Measurements from ENCODE around the gene CHTF18.
"Not testable (repeated sequence)": the region's sequence is repeated elsewhere in the genome, so short reads cannot be mapped to it uniquely, and the experiment has no call there.

CHTF18 gene

GRCh38 chr16:788399-789126, at the start of gene CHTF18:
TSS of gene CHTF18 (plus strand) at chr16:788620. CDS start at chr16:788685, 65 bp downstream.
- in situ Hi-C loops (cut with HindIII; ENCODE audit: low pct_unique_long_range_greater_than_20kb, low sequenced_read_pairs), result no loop called here
- no peak for TF ChIP-seq JUND (IDR thresholded peaks at IDR 0.05; ENCODE audit: low read depth)
- peak; percentile 96 to 99 for DNase-seq (ENCODE audit: low read depth in 1 of 2, low spot score in 1 of 2)

- DNase-seq (ENCODE audit: low read depth in 1 of 2, low spot score in 1 of 2), result no peak
- TF ChIP-seq JUND (IDR thresholded peaks at IDR 0.05; ENCODE audit: low read depth), result no peak
- in situ Hi-C loops (cut with HindIII; ENCODE audit: low pct_unique_long_range_greater_than_20kb, low sequenced_read_pairs), result no loop called here
Measured at GRCh38 chr16:739560-740458, 48.6 kb upstream of the CHTF18 start.

GRCh38 chr16:740459-740763, 48.0 kb upstream of the CHTF18 start:
- in situ Hi-C loops (cut with HindIII; ENCODE audit: low pct_unique_long_range_greater_than_20kb, low sequenced_read_pairs), result no loop called here
- TF ChIP-seq JUND (IDR thresholded peaks at IDR 0.05; ENCODE audit: low read depth), result no peak
- DNase-seq (ENCODE audit: low read depth in 1 of 2, low spot score in 1 of 2), result no peak

- in situ Hi-C loops (cut with HindIII; ENCODE audit: low pct_unique_long_range_greater_than_20kb, low sequenced_read_pairs), result no loop called here
- TF ChIP-seq JUND (IDR thresholded peaks at IDR 0.05; ENCODE audit: low read depth), result no peak
- peak; percentile 92 to 95 for DNase-seq (ENCODE audit: low read depth in 1 of 2, low spot score in 1 of 2)
Measured at GRCh38 chr16:740764-741505, 47.5 kb upstream of the CHTF18 start, which contains the start of gene CIAO3. TSS of gene CIAO3 (minus strand) at chr16:740997. CDS start at chr16:740985, 12 bp downstream.

- in situ Hi-C loops (cut with HindIII; ENCODE audit: low pct_unique_long_range_greater_than_20kb, low sequenced_read_pairs), result no loop called here
Measured at GRCh38 chr16:741986-742629, 46.3 kb upstream of the CHTF18 start.

GRCh38 chr16:742894-743293, 45.5 kb upstream of the CHTF18 start:
- in situ Hi-C loops (cut with HindIII; ENCODE audit: low pct_unique_long_range_greater_than_20kb, low sequenced_read_pairs); DNase-seq (ENCODE audit: low read depth in 1 of 2, low spot score in 1 of 2): not testable (repeated sequence)

More at GRCh38 chr16:741986-742629, 46.3 kb upstream of the CHTF18 start:
- no peak for DNase-seq (ENCODE audit: low read depth in 1 of 2, low spot score in 1 of 2)
- no peak for TF ChIP-seq JUND (IDR thresholded peaks at IDR 0.05; ENCODE audit: low read depth)

- no peak for DNase-seq (ENCODE audit: low read depth in 1 of 2, low spot score in 1 of 2)
- in situ Hi-C loops (cut with HindIII; ENCODE audit: low pct_unique_long_range_greater_than_20kb, low sequenced_read_pairs), result no loop called here
Measured at GRCh38 chr16:743794-744500, 44.5 kb upstream of the CHTF18 start.

GRCh38 chr16:745739-746138, 42.7 kb upstream of the CHTF18 start:
- no peak for TF ChIP-seq JUND (IDR thresholded peaks at IDR 0.05; ENCODE audit: low read depth)
- in situ Hi-C loops (cut with HindIII; ENCODE audit: low pct_unique_long_range_greater_than_20kb, low sequenced_read_pairs), result no loop called here
- peak; percentile 49 to 54 for DNase-seq (ENCODE audit: low read depth in 1 of 2, low spot score in 1 of 2)

More at GRCh38 chr16:743794-744500, 44.5 kb upstream of the CHTF18 start:
- no peak for TF ChIP-seq JUND (IDR thresholded peaks at IDR 0.05; ENCODE audit: low read depth)

GRCh38 chr16:746637-747036, 41.8 kb upstream of the CHTF18 start:
- in situ Hi-C loops (cut with HindIII; ENCODE audit: low pct_unique_long_range_greater_than_20kb, low sequenced_read_pairs), result no loop called here
- no peak for TF ChIP-seq JUND (IDR thresholded peaks at IDR 0.05; ENCODE audit: low read depth)
- DNase-seq (ENCODE audit: low read depth in 1 of 2, low spot score in 1 of 2), result no peak

GRCh38 chr16:747978-748746, 40.3 kb upstream of the CHTF18 start:
- in situ Hi-C loops (cut with HindIII; ENCODE audit: low pct_unique_long_range_greater_than_20kb, low sequenced_read_pairs), result no loop called here

GRCh38 chr16:749010-749409, 39.4 kb upstream of the CHTF18 start:
- TF ChIP-seq JUND (IDR thresholded peaks at IDR 0.05; ENCODE audit: low read depth), result no peak
- no peak for DNase-seq (ENCODE audit: low read depth in 1 of 2, low spot score in 1 of 2)
- in situ Hi-C loops (cut with HindIII; ENCODE audit: low pct_unique_long_range_greater_than_20kb, low sequenced_read_pairs), result no loop called here

More at GRCh38 chr16:747978-748746, 40.3 kb upstream of the CHTF18 start:
- DNase-seq (ENCODE audit: low read depth in 1 of 2, low spot score in 1 of 2), result no peak
- TF ChIP-seq JUND (IDR thresholded peaks at IDR 0.05; ENCODE audit: low read depth), result no peak
